Right renal cortex interstitium (tissue), 3 donors: ENCODE data around the gene VOPP1. TPM values are rescaled to one million over a fixed set of nuclear protein-coding genes. Genes with fewer than 3 reads are reported as not detected.

Experiments used
- DNase-seq, 3 donors: peaks; one replicate each; pipeline ENCODE4 v3.0.0-alpha.2; 2013; ENCODE audit warnings: low read depth in 3 of 3, low spot score in 2 of 3
- polyA plus RNA-seq, 3 donors: library from polyadenylated mRNA; unstranded; fragments of 120-200 nt; gene quantifications; one replicate each; pipeline ENCODE4 v1.2.1, GENCODE V29; 2013; ENCODE audit not compliant: insufficient read length in 3 of 3

Gene VOPP1
- polyA plus RNA-seq, 3 donors: 60.0 to 64.8 (median 63.3) TPM

- no peak for DNase-seq
Measured at GRCh38 chr7:55534262-55534915, 37.9 kb downstream of the VOPP1 start.

GRCh38 chr7:55533729-55534080 is 38.6 kb downstream of the VOPP1 start:
- DNase-seq: no peak

- no peak for DNase-seq
Measured at GRCh38 chr7:55533050-55533728, 39.1 kb downstream of the VOPP1 start.

- DNase-seq: no peak
Measured at GRCh38 chr7:55532150-55532917, 40.0 kb downstream of the VOPP1 start.

- DNase-seq: no peak
Measured at GRCh38 chr7:55531536-55531935, 40.8 kb downstream of the VOPP1 start.

GRCh38 chr7:55527307-55527706 is 45.0 kb downstream of the VOPP1 start:
- no peak for DNase-seq

GRCh38 chr7:55526770-55527169 is 45.5 kb downstream of the VOPP1 start:
- no peak for DNase-seq

- DNase-seq: no peak
Measured at GRCh38 chr7:55526329-55526728, 46.0 kb downstream of the VOPP1 start.

GRCh38 chr7:55524558-55525310 is 47.6 kb downstream of the VOPP1 start:
- DNase-seq: no peak

GRCh38 chr7:55523366-55523765 is 48.9 kb downstream of the VOPP1 start:
- no peak for DNase-seq

- DNase-seq: no peak
Measured at GRCh38 chr7:55521917-55522902, 50.1 kb downstream of the VOPP1 start.

- no peak for DNase-seq
Measured at GRCh38 chr7:55521512-55521911, 50.8 kb downstream of the VOPP1 start.

- DNase-seq: no peak
Measured at GRCh38 chr7:55520426-55521140, 51.7 kb downstream of the VOPP1 start.

- DNase-seq: no peak
Measured at GRCh38 chr7:55518836-55519235, 53.5 kb downstream of the VOPP1 start.

- no peak for DNase-seq
Measured at GRCh38 chr7:55517936-55518689, 54.2 kb downstream of the VOPP1 start.

GRCh38 chr7:55517191-55517633 is 55.1 kb downstream of the VOPP1 start:
- no peak for DNase-seq

- no peak for DNase-seq
Measured at GRCh38 chr7:55516409-55516808, 55.9 kb downstream of the VOPP1 start.

- no peak for DNase-seq
Measured at GRCh38 chr7:55515569-55516279, 56.6 kb downstream of the VOPP1 start.
